Ascending aorta (tissue), 2 donors: ENCODE measurements around the gene DGKI. TPM values are rescaled to one million over a fixed set of nuclear protein-coding genes. Genes with fewer than 3 reads are reported as not detected.

Experiments
- DNase-seq, 2 donors: peaks; one replicate each; pipeline ENCODE4 v3.0.0-alpha.2; 2019; ENCODE audit warnings: low spot score in 2 of 2
- H3K27ac ChIP-seq, 2 donors: fragments of 200-600 bp; sonication (generic); one replicate each; pipeline ENCODE4 v1.5.1; 2016 to 2017; ENCODE audit warnings: mild to moderate bottlenecking in 1 of 2
- H3K27me3 ChIP-seq: fragments of 200-600 bp; sonication (generic); one replicate; pipeline ENCODE4 v1.5.1; 2017
- H3K36me3 ChIP-seq, 2 donors: fragments of 200-600 bp; sonication (generic); one replicate each; pipeline ENCODE4 v1.5.1; 2016
- H3K4me1 ChIP-seq, 2 donors: fragments of 200-600 bp; sonication (generic); one replicate each; pipeline ENCODE4 v1.5.1; 2016 to 2017; ENCODE audit warnings: mild to moderate bottlenecking in 1 of 2
- H3K4me3 ChIP-seq, 2 donors: fragments of 200-600 bp; sonication (generic); one replicate each; pipeline ENCODE4 v1.5.1; 2016 to 2017; ENCODE audit warnings: mild to moderate bottlenecking in 1 of 2
- H3K9me3 ChIP-seq, 2 donors: fragments of 200-600 bp; sonication (generic); one replicate each; pipeline ENCODE4 v1.5.1; 2016
- CTCF ChIP-seq, 3 experiments: fragments of 200-600 bp in 2 of 3; fragments of 450-650 bp in 1 of 3; sonication (generic) in 2 of 3; IDR thresholded peaks; one replicate each; pipeline ENCODE4 v1.5.1; 2016 to 2019; ENCODE audit warnings: antibody characterized with exemption in 3 of 3, mild to moderate bottlenecking in 1 of 3, moderate library complexity in 1 of 3
- intact Hi-C: fragments of 100-400 bp; cut with DNase I; formaldehyde crosslinking; loops from one replicate; pipeline ENCODE4 v1.15.1; 2023
- total RNA-seq: library from RNA; depleted of rRNA; stranded (reverse); fragments of >200 nt; gene quantifications from one replicate; pipeline ENCODE4 v1.1.0, GENCODE V29; 2016

Gene DGKI
- total RNA-seq, 1 donor from 2014 or later = 13.4 TPM

- Histone ChIP-seq H3K27me3 (no peaks in the 10 kb centered on the region), H3K27ac (no peak overlapping the region), H3K9me3 (peaks cover 0 to 9% of the 10 kb centered on the region in 2 donors), H3K4me3 (no peak overlapping the region), H3K36me3 (no peaks in the 10 kb centered on the region), H3K4me1 (peaks cover 0 to 6% of the 10 kb centered on the region in 2 donors)
- TF ChIP-seq CTCF (IDR thresholded peaks at IDR 0.05) = no peak
- intact Hi-C loops = loop anchor here (5.0 kb wide), 2 partner anchors 40 to 135 kb away; no protein-coding TSS in a partner anchor
- DNase-seq = no peak
Observed at GRCh38 chr7:137791930-137792329, 54.8 kb downstream of the DGKI start.

GRCh38 chr7:137790828-137791227 lies 55.9 kb downstream of the DGKI start:
- no peak for TF ChIP-seq CTCF (IDR thresholded peaks at IDR 0.05)
- no peaks in the 10 kb centered on the region for H3K9me3 ChIP-seq
- intact Hi-C loops = loop anchor here (5.0 kb wide), 2 partner anchors 41 to 134 kb away; no protein-coding TSS in a partner anchor
- no peaks in the 10 kb centered on the region for H3K27me3 ChIP-seq
- no peak for DNase-seq
- no peak overlapping the region for H3K4me3 ChIP-seq
- no peak overlapping the region for H3K27ac ChIP-seq
- no peaks in the 10 kb centered on the region for H3K36me3 ChIP-seq
- H3K4me1 ChIP-seq = peaks cover 0 to 6% of the 10 kb centered on the region in 2 donors

GRCh38 chr7:137789215-137789882 lies 57.4 kb downstream of the DGKI start:
- peak overlapping the region; percentile 4 to 30 for H3K27ac ChIP-seq
- intact Hi-C loops = no loop called here
- peak in 1 of 2 donors; percentile 64 for DNase-seq
- peaks cover 0 to 6% of the 10 kb centered on the region in 2 donors for H3K4me1 ChIP-seq
- no peak overlapping the region for H3K4me3 ChIP-seq
- H3K27me3 ChIP-seq = no peaks in the 10 kb centered on the region
- H3K36me3 ChIP-seq = no peaks in the 10 kb centered on the region
- no peaks in the 10 kb centered on the region for H3K9me3 ChIP-seq
- no peak for TF ChIP-seq CTCF (IDR thresholded peaks at IDR 0.05)

- Histone ChIP-seq H3K9me3 (peaks cover 3 to 12% of the 10 kb centered on the region in 2 donors), H3K4me1 (peaks cover 0 to 6% of the 10 kb centered on the region in 2 donors), H3K27ac (no peak overlapping the region), H3K36me3 (no peaks in the 10 kb centered on the region), H3K27me3 (no peaks in the 10 kb centered on the region), H3K4me3 (no peak overlapping the region)
- intact Hi-C loops = no loop called here
- no peak for TF ChIP-seq CTCF (IDR thresholded peaks at IDR 0.05)
- no peak for DNase-seq
Observed at GRCh38 chr7:137787301-137787976, 59.3 kb downstream of the DGKI start.

- intact Hi-C loops = no loop called here
- no peaks in the 10 kb centered on the region for H3K36me3 ChIP-seq
- peaks cover under 1 to 4% of the 10 kb centered on the region in 2 donors for H3K9me3 ChIP-seq
- no peaks in the 10 kb centered on the region for H3K27me3 ChIP-seq
- no peak for TF ChIP-seq CTCF (IDR thresholded peaks at IDR 0.05)
- no peak overlapping the region for H3K27ac ChIP-seq
- no peak overlapping the region for H3K4me3 ChIP-seq
- H3K4me1 ChIP-seq = peaks cover 0 to 5% of the 10 kb centered on the region in 2 donors
- DNase-seq = no peak
Observed at GRCh38 chr7:137778511-137778910, 68.3 kb downstream of the DGKI start.
